ENCODE data around the gene HLCS.

DNA sequence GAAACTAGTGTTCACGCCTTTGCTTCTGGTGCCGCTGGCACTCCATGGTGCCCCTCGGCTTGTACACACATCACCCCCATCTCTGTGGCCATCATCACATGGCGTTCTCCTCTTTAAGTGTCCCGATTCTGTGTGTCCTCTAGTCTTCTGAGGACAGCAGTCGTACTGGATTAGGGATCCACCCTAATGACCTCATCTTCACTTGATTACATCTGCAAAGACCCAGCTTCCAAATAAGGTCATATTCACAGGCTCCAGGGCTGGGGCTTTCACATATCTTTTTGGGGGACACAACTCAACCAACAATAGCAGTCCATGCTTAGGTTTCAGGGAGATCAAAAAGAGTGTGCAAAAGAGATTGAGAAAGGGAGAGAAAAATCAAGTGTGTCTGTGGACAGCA, 64.9 kb downstream of the HLCS start:
- TF ChIP-seq, protein P1, sequence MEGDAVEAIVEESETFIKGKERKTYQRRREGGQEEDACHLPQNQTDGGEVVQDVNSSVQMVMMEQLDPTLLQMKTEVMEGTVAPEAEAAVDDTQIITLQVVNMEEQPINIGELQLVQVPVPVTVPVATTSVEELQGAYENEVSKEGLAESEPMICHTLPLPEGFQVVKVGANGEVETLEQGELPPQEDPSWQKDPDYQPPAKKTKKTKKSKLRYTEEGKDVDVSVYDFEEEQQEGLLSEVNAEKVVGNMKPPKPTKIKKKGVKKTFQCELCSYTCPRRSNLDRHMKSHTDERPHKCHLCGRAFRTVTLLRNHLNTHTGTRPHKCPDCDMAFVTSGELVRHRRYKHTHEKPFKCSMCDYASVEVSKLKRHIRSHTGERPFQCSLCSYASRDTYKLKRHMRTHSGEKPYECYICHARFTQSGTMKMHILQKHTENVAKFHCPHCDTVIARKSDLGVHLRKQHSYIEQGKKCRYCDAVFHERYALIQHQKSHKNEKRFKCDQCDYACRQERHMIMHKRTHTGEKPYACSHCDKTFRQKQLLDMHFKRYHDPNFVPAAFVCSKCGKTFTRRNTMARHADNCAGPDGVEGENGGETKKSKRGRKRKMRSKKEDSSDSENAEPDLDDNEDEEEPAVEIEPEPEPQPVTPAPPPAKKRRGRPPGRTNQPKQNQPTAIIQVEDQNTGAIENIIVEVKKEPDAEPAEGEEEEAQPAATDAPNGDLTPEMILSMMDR (IDR thresholded peaks at IDR 0.05; ENCODE audit: extremely low read depth in 1 of 2, insufficient read depth in 1 of 2, low read depth in 1 of 2, low read length in 2 of 2) = no peak
- no peak for TF ChIP-seq EZH2 (IDR thresholded peaks at IDR 0.05; ENCODE audit: borderline replicate concordance, low read depth, low read length, severe bottlenecking)
- no peak for TF ChIP-seq POLR2AphosphoS5 (IDR thresholded peaks at IDR 0.05; ENCODE audit: insufficient read depth, low read depth, low read length)
- TF ChIP-seq POLR2A (IDR thresholded peaks at IDR 0.05; ENCODE audit: low read depth, low read length) = no peak
- no peak for TF ChIP-seq GATA2 (IDR thresholded peaks at IDR 0.05; ENCODE audit: insufficient read depth, insufficient read length, low read depth, low read length)
- TF ChIP-seq, protein P2, sequence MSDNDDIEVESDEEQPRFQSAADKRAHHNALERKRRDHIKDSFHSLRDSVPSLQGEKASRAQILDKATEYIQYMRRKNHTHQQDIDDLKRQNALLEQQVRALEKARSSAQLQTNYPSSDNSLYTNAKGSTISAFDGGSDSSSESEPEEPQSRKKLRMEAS (IDR thresholded peaks at IDR 0.05; ENCODE audit: insufficient read depth, insufficient read length) = no peak

Measured in endothelial cell of umbilical vein (primary cell).